Activated CD4-positive, alpha-beta T cell treated with anti-CD3 and anti-CD28 coated beads, Interleukin-2, amount 10 ng/mL, durations not matched to agents 24 days and 14 days (primary cell): ENCODE measurements around the gene INSYN2B. TPM values are rescaled to one million over a fixed set of nuclear protein-coding genes. Genes with fewer than 3 reads are reported as not detected.

Source experiments
- DNase-seq: peaks from one replicate; pipeline ENCODE4 v3.0.0; 2022
- H3K27ac Mint-ChIP-seq: one replicate; pipeline ENCODE4 v1.8.0; 2022; ENCODE audit warnings: mild to moderate bottlenecking, mixed read lengths
- H3K27me3 Mint-ChIP-seq: one replicate; pipeline ENCODE4 v1.8.0; 2022; ENCODE audit warnings: mixed read lengths
- H3K36me3 Mint-ChIP-seq: one replicate; pipeline ENCODE4 v1.8.0; 2022; ENCODE audit warnings: low read depth, mild to moderate bottlenecking, mixed read lengths
- H3K4me1 Mint-ChIP-seq: one replicate; pipeline ENCODE4 v1.8.0; 2021; ENCODE audit warnings: mixed read lengths
- H3K4me3 Mint-ChIP-seq: one replicate; pipeline ENCODE4 v1.8.0; 2022; ENCODE audit warnings: mild to moderate bottlenecking, moderate library complexity, mixed read lengths
- H3K9me3 Mint-ChIP-seq: one replicate; pipeline ENCODE4 v1.8.0; 2021; ENCODE audit warnings: mixed read lengths
- intact Hi-C: fragments of 100-400 bp; cut with micrococcal nuclease; formaldehyde crosslinking; loops from one replicate; pipeline ENCODE4 v1.15.1; 2023
- total RNA-seq: library from RNA; stranded (reverse); gene quantifications from 2 replicates; pipeline ENCODE4 v1.2.3, GENCODE V29; 2022

The INSYN2B gene
- total RNA-seq, 1 donor from 2014 or later, result not detected

DNA sequence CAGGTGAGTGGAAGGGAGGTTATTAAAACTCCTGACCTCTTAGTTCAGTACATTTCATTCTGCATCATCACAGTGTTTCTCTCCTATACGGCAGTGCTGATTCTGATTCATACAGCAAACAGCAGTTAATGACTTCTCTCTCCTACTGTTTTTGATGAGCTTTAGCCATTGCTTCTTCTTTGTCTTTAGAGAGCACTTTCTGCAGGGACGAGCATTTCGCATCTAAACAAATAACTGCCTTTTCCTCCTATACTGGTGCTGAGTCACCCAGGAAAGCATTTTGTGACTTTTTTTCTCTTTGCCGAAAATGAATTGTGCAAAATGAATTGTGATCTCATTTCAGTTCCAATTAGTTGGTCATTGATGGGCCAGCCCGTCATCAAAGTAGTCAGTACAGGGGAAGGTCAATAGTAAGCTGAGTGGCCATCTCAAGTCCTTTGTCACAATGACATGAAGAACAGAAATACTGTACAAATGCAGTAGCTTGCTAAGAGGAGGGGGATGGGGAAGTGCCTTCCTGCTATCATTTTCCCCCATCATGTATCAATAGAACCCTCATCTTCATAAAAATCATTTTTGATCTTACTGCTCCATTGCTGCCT, 98.5 kb downstream of the INSYN2B start:
- intact Hi-C loops, result no loop called here
- Mint-ChIP-seq H3K36me3 (peaks cover 15% of the 10 kb centered on the region), H3K27ac (no peak overlapping the region), H3K4me1 (peaks cover 1% of the 10 kb centered on the region), H3K9me3 (no peaks in the 10 kb centered on the region), H3K4me3 (no peak overlapping the region), H3K27me3 (no peaks in the 10 kb centered on the region)
- no peak for DNase-seq

GRCh38 chr5:169880785-169881184, 99.5 kb downstream of the INSYN2B start:
- Mint-ChIP-seq H3K4me3 (no peak overlapping the region), H3K27ac (no peak overlapping the region), H3K27me3 (no peaks in the 10 kb centered on the region), H3K4me1 (peaks cover 10% of the 10 kb centered on the region), H3K36me3 (peaks cover 18% of the 10 kb centered on the region), H3K9me3 (no peaks in the 10 kb centered on the region)
- DNase-seq, result no peak
- intact Hi-C loops, result no loop called here

GRCh38 chr5:169880012-169880663, 100.2 kb downstream of the INSYN2B start:
- Mint-ChIP-seq H3K9me3 (no peaks in the 10 kb centered on the region), H3K27ac (no peak overlapping the region), H3K36me3 (peaks cover 18% of the 10 kb centered on the region), H3K4me1 (peaks cover 10% of the 10 kb centered on the region), H3K27me3 (no peaks in the 10 kb centered on the region), H3K4me3 (no peak overlapping the region)
- DNase-seq, result no peak
- intact Hi-C loops, result no loop called here

DNA sequence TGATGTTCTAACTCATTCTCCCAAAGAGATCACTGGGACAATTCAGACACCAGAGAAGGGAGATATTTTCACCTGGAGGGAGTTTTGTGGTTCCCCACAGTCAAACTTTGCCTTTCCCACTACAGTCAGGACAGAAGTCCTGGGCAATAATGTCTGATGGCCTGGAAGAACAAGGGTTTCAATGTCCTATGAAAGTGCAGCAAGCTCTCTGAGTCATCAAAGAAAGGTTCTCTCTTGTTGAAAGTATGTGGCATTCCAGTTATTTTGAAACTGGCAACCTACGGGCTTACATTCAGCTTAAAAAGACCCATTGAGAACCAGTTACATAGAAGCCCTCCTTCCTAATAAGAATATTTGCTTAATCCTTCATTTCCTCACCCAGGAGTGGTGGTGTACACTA, 103.9 kb downstream of the INSYN2B start:
- Mint-ChIP-seq H3K9me3 (no peaks in the 10 kb centered on the region), H3K4me3 (no peak overlapping the region), H3K27ac (no peak overlapping the region), H3K36me3 (peaks cover 19% of the 10 kb centered on the region), H3K4me1 (peaks cover 10% of the 10 kb centered on the region), H3K27me3 (no peaks in the 10 kb centered on the region)
- intact Hi-C loops, result no loop called here
- no peak for DNase-seq

DNA sequence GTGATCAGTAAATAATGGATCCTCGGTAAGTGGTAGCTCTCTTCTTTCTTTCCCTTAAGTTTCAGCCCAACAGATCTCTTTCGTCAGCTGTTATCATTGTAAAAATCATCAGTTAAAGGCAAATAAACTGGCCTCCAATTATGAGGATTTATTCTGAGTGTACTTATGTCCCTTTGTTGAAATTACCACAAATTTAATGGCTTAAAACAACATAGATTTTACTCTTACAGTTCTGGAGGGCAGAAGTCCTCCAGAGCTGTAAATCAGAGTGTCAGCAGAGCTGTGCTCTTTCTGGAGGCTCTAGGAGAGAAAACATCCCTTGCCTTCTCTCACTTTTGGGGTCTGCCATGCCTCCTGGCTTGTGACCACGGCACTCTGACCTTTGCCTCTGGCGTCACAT, 104.6 kb downstream of the INSYN2B start:
- no peak overlapping the region for H3K4me3 Mint-ChIP-seq
- H3K36me3 Mint-ChIP-seq, result peaks cover 19% of the 10 kb centered on the region
- no peak overlapping the region for H3K27ac Mint-ChIP-seq
- peaks cover 10% of the 10 kb centered on the region for H3K4me1 Mint-ChIP-seq
- intact Hi-C loops, result no loop called here
- no peaks in the 10 kb centered on the region for H3K9me3 Mint-ChIP-seq
- DNase-seq, result no peak
- H3K27me3 Mint-ChIP-seq, result no peaks in the 10 kb centered on the region

DNA sequence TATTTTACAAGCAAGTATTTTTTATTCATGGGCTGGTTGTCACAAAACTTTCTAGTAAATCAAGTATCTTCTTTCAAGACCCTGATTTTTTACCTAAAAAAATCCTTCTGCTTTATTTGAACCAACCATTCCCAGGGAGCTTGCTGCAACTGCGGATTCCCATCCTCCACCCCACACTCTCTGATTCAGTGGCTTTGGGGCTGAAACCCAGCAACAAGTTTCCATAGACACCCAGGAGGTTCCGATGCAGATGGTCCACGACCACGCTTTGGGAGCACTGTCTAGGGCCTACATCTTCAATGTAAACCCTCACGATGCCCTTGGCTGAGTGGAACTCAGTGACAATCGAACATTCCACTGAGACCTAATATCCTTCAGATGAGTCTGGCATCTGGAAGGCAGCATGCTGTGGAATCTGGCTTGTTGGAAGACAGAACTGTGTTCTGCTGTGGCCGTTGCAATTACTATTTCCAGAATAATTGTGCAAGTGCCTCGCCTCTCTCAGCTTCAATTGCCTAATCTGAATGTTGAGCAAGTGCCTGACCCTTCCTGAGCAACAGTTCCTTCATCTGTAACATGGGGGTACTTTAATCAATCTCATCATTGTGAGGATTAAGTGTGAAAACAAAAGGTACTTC, 105.1 kb downstream of the INSYN2B start:
- Mint-ChIP-seq H3K27me3 (no peaks in the 10 kb centered on the region), H3K27ac (no peak overlapping the region), H3K4me3 (no peak overlapping the region)

GRCh38 chr5:169874621-169875020, 105.7 kb downstream of the INSYN2B start:
- Mint-ChIP-seq H3K27me3 (no peaks in the 10 kb centered on the region), H3K27ac (no peak overlapping the region)

More for the DNA sequence above, 105.1 kb downstream of the INSYN2B start:
- intact Hi-C loops, result no loop called here
- H3K9me3 Mint-ChIP-seq, result no peaks in the 10 kb centered on the region
- H3K36me3 Mint-ChIP-seq, result peaks cover 19% of the 10 kb centered on the region
- no peak for DNase-seq
- H3K4me1 Mint-ChIP-seq, result peaks cover 10% of the 10 kb centered on the region

GRCh38 chr5:169873642-169874041, 106.7 kb downstream of the INSYN2B start:
- Mint-ChIP-seq H3K4me1 (peaks cover 12% of the 10 kb centered on the region), H3K36me3 (peaks cover 22% of the 10 kb centered on the region), H3K27me3 (no peaks in the 10 kb centered on the region), H3K9me3 (no peaks in the 10 kb centered on the region), H3K4me3 (no peak overlapping the region), H3K27ac (no peak overlapping the region)
- no peak for DNase-seq
- intact Hi-C loops, result no loop called here

More at GRCh38 chr5:169874621-169875020, 105.7 kb downstream of the INSYN2B start:
- no peak overlapping the region for H3K4me3 Mint-ChIP-seq
- H3K9me3 Mint-ChIP-seq, result no peaks in the 10 kb centered on the region
- no peak for DNase-seq
- peaks cover 19% of the 10 kb centered on the region for H3K36me3 Mint-ChIP-seq
- intact Hi-C loops, result no loop called here
- peaks cover 10% of the 10 kb centered on the region for H3K4me1 Mint-ChIP-seq

DNA sequence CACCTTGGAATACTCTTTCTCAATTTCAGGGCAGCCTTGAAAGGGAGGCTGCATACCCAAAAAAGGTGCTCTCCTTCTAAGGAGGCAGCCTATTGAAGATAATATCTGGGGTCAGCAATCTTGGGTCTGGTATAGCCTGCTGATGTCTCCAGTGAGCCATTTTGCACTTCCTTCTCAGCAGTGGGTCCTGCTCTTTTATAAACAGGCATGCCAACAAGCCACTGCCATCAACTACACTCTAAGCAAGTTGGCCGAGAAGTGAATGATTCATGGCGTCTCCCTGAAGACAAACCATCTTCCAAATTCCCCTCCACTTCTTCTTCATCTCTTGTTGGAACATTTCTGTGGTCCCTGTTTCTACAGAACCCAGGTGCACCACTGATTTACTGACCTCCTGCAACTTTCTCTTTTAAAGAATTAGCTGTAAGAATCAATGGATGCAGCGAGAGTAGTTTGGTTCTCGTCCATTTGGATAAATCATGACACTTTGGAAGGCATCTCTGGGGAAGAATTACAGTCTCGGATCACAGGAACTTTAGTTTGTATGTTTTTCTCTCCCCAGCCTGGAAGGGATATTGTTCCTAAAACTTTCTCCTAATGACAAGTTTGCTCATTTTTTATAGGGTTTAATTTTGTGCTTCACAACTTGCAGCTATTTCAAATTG, 108.3 kb downstream of the INSYN2B start:
- peaks cover 13% of the 10 kb centered on the region for H3K4me1 Mint-ChIP-seq
- intact Hi-C loops, result no loop called here
- no peak for DNase-seq
- peaks cover 25% of the 10 kb centered on the region for H3K36me3 Mint-ChIP-seq
- H3K27ac Mint-ChIP-seq, result no peak overlapping the region
- H3K9me3 Mint-ChIP-seq, result no peaks in the 10 kb centered on the region
- H3K27me3 Mint-ChIP-seq, result no peaks in the 10 kb centered on the region
- H3K4me3 Mint-ChIP-seq, result no peak overlapping the region

- no peak overlapping the region for H3K27ac Mint-ChIP-seq
- no peak overlapping the region for H3K4me3 Mint-ChIP-seq
- DNase-seq, result no peak
- H3K9me3 Mint-ChIP-seq, result no peaks in the 10 kb centered on the region
- peaks cover 23% of the 10 kb centered on the region for H3K36me3 Mint-ChIP-seq
- no peaks in the 10 kb centered on the region for H3K27me3 Mint-ChIP-seq
- intact Hi-C loops, result no loop called here
- H3K4me1 Mint-ChIP-seq, result peaks cover 6% of the 10 kb centered on the region
Measured at GRCh38 chr5:169870211-169870610, 110.1 kb downstream of the INSYN2B start.

GRCh38 chr5:169869066-169869465, 111.2 kb downstream of the INSYN2B start:
- Mint-ChIP-seq H3K4me1 (peaks cover 6% of the 10 kb centered on the region), H3K9me3 (no peaks in the 10 kb centered on the region), H3K36me3 (peaks cover 22% of the 10 kb centered on the region), H3K4me3 (no peak overlapping the region), H3K27me3 (no peaks in the 10 kb centered on the region), H3K27ac (no peak overlapping the region)
- intact Hi-C loops, result no loop called here
- no peak for DNase-seq

DNA sequence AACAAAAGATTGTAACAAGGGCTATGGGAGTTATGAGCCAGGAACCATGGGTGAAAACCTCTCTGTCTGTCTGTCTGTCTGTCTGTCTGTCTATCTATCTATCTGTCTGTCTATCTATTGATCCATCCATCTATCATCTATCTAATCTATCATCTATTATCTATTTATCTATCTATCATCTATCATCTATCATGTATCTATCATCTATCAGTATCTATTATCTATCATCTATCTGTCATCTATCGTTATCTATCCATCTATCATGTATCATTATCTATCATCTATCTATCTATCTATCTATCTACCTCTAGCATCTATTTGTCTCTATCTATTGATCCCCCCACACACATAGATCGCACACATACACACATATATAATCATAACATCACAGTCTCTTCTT, 112.9 kb downstream of the INSYN2B start:
- no peak overlapping the region for H3K4me3 Mint-ChIP-seq
- no peak overlapping the region for H3K27ac Mint-ChIP-seq
- no peaks in the 10 kb centered on the region for H3K9me3 Mint-ChIP-seq
- peaks cover 6% of the 10 kb centered on the region for H3K4me1 Mint-ChIP-seq
- H3K36me3 Mint-ChIP-seq, result peaks cover 19% of the 10 kb centered on the region
- DNase-seq, result no peak
- no peaks in the 10 kb centered on the region for H3K27me3 Mint-ChIP-seq
- intact Hi-C loops, result no loop called here

GRCh38 chr5:169864483-169864882, 115.8 kb downstream of the INSYN2B start:
- no peak for DNase-seq
- no peak overlapping the region for H3K27ac Mint-ChIP-seq
- H3K9me3 Mint-ChIP-seq, result no peaks in the 10 kb centered on the region
- intact Hi-C loops, result no loop called here
- no peaks in the 10 kb centered on the region for H3K27me3 Mint-ChIP-seq
- H3K36me3 Mint-ChIP-seq, result peaks cover 20% of the 10 kb centered on the region
- H3K4me1 Mint-ChIP-seq, result peaks cover 17% of the 10 kb centered on the region
- H3K4me3 Mint-ChIP-seq, result no peak overlapping the region

DNA sequence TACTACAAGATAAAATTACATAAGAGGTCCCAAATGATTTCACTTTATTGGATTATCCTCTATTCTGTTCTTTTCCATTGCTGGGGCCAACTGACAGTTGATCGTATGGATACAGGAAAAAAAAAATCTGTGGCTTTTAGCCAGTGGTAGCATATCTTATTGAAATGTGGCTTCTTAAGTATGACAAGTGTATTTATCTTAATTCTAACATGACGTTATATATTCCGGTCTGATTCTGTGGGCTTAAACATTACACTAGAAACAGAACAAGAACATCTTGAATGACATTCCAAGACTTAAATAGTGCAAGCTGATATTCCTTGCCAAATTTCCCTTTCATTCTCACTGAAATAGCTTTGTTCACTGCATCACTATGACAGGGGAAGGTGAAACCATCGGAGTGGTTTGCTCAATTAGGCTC, 117.9 kb downstream of the INSYN2B start:
- peaks cover 24% of the 10 kb centered on the region for H3K4me1 Mint-ChIP-seq
- no peak for DNase-seq
- no peak overlapping the region for H3K4me3 Mint-ChIP-seq
- intact Hi-C loops, result no loop called here
- H3K9me3 Mint-ChIP-seq, result no peaks in the 10 kb centered on the region
- no peak overlapping the region for H3K27ac Mint-ChIP-seq
- no peaks in the 10 kb centered on the region for H3K27me3 Mint-ChIP-seq
- peaks cover 13% of the 10 kb centered on the region for H3K36me3 Mint-ChIP-seq
